ENCODE measurements around the gene ADGRA3. TPM values are rescaled to one million over a fixed set of nuclear protein-coding genes. Genes with fewer than 3 reads are reported as not detected.

The ADGRA3 gene
- total RNA-seq, 2 experiments from 2014 or later = not detected

- no peaks in the 10 kb centered on the region for H3K9me3 ChIP-seq (ENCODE audit: low read length)
- no peaks in the 10 kb centered on the region for H3K36me3 ChIP-seq (ENCODE audit: insufficient read depth, low read length)
- ChIA-PET POLR2A (no interaction called here), CTCF (ENCODE audit: unreplicated experiment) (no interaction called here)
- no peaks in the 10 kb centered on the region for H3K4me1 ChIP-seq (ENCODE audit: insufficient read depth, low read length, poor library complexity, severe bottlenecking)
- H3K4me3 ChIP-seq (ENCODE audit: low read depth, low read length, poor library complexity, severe bottlenecking) = no peak overlapping the region
- no peaks in the 10 kb centered on the region for H4K20me1 ChIP-seq (ENCODE audit: insufficient read depth, low read length)
- no peak overlapping the region for H3K4me2 ChIP-seq (ENCODE audit: low read length)
- no peak for DNase-seq (ENCODE audit: low spot score)
- no peak overlapping the region for H2AFZ ChIP-seq (ENCODE audit: low read length)
- H3K9me2 ChIP-seq (ENCODE audit: insufficient read depth, low read length) = no peaks in the 10 kb centered on the region
- TF ChIP-seq CTCF (conservative IDR thresholded peaks at IDR 0.05; ENCODE audit: low read length) = no peak
- no peak for TF ChIP-seq EZH2phosphoT487 (IDR thresholded peaks at IDR 0.05; ENCODE audit: borderline replicate concordance, low read depth, low read length)
- intact Hi-C loops (cut with micrococcal nuclease; ENCODE audit: unreplicated experiment) = no loop called here
- no peaks in the 10 kb centered on the region for H3K79me2 ChIP-seq (ENCODE audit: insufficient read depth, low read depth, low read length)
- BruUV-seq (replicated peaks) = no TSS peak
- no peak overlapping the region for H3K27ac ChIP-seq (ENCODE audit: low read depth, low read length, poor library complexity, severe bottlenecking)
Observed at GRCh38 chr4:22504447-22504846, 11.4 kb downstream of the ADGRA3 start.

DNA sequence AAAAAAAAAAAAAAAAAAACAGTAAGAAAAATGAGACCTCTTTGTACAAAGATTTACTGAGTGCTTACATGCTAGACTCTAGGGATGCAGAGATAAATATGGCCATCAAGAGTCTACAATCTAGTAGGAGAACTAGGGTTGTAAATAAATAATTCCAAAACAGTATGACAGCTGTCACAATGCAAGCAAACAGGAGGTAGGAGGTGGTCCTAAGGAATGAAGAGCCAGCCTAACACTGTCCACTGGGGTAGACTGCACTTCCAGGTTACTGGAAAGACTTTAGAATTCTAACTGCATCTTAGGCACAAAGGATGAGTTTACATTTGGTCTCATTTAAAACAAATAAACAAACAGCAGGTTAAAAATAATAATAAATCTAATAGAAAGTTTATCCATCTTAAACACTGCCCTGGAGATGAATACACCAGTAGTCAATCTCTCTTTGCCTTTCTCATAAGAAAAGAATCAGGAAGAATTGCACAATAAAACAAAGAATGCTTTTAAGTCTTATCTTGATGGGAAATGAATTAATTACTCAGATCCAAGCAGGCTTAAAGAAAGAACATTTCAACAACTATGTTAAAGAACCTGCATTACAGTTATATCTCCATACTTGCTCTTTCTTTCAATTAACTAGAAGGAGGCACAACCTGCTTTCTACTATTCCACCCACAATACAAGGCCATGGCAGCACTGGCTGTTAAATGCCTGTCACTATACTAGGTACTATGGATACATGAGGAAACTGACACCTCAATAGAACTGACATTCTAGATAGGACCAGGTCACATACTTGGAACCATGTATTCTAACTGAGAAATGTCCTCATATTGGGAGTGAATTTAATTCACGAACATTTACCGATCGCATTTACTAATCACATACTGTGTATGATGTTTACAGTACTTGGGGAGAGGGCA lies 12.7 kb downstream of the ADGRA3 start:
- BruUV-seq (replicated peaks) = no TSS peak
- ChIA-PET CTCF (ENCODE audit: unreplicated experiment) (no interaction called here), POLR2A (no interaction called here)
- TF ChIP-seq CTCF (conservative IDR thresholded peaks at IDR 0.05; ENCODE audit: low read length) = no peak
- no peak for TF ChIP-seq EZH2phosphoT487 (IDR thresholded peaks at IDR 0.05; ENCODE audit: borderline replicate concordance, low read depth, low read length)
- Histone ChIP-seq H3K36me3 (ENCODE audit: insufficient read depth, low read length) (no peaks in the 10 kb centered on the region), H3K4me1 (ENCODE audit: insufficient read depth, low read length, poor library complexity, severe bottlenecking) (no peaks in the 10 kb centered on the region), H3K9me3 (ENCODE audit: low read length) (no peaks in the 10 kb centered on the region), H3K9me2 (ENCODE audit: insufficient read depth, low read length) (no peaks in the 10 kb centered on the region), H3K4me3 (ENCODE audit: low read depth, low read length, poor library complexity, severe bottlenecking) (no peak overlapping the region), H3K4me2 (ENCODE audit: low read length) (no peak overlapping the region), H3K79me2 (ENCODE audit: insufficient read depth, low read depth, low read length) (no peaks in the 10 kb centered on the region), H2AFZ (ENCODE audit: low read length) (no peak overlapping the region), H3K27ac (ENCODE audit: low read depth, low read length, poor library complexity, severe bottlenecking) (no peak overlapping the region), H4K20me1 (ENCODE audit: insufficient read depth, low read length) (no peaks in the 10 kb centered on the region)
- DNase-seq (ENCODE audit: low spot score) = no peak
- intact Hi-C loops (cut with micrococcal nuclease; ENCODE audit: unreplicated experiment) = no loop called here

DNA sequence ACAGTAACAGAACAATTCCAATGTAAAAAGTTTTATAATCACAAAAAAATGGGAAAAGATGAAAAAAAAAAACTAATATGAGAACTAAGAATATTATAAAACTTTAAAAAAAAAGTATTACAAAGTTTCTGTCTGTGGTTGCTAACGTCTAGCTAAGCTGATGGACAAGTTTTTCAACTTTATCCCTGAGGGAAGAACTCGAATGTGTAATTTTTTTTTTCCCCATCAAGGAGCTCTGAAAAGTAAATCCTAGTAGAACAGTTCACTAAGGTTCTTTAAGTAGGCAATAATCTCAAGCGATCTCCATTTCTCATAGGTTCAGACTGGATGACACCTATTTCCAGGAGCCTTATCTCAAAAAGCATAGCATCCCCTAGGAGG lies 14.2 kb downstream of the ADGRA3 start:
- CTCF ChIA-PET (ENCODE audit: unreplicated experiment) = no interaction called here
- DNase-seq (ENCODE audit: low spot score) = no peak
- intact Hi-C loops (cut with micrococcal nuclease; ENCODE audit: unreplicated experiment) = no loop called here
- Histone ChIP-seq H3K9me2 (ENCODE audit: insufficient read depth, low read length) (no peaks in the 10 kb centered on the region), H3K79me2 (ENCODE audit: insufficient read depth, low read depth, low read length) (no peaks in the 10 kb centered on the region), H3K36me3 (ENCODE audit: insufficient read depth, low read length) (no peaks in the 10 kb centered on the region), H3K4me1 (ENCODE audit: insufficient read depth, low read length, poor library complexity, severe bottlenecking) (no peaks in the 10 kb centered on the region), H4K20me1 (ENCODE audit: insufficient read depth, low read length) (no peaks in the 10 kb centered on the region), H3K9me3 (ENCODE audit: low read length) (no peaks in the 10 kb centered on the region), H3K4me2 (ENCODE audit: low read length) (no peak overlapping the region), H3K27ac (ENCODE audit: low read depth, low read length, poor library complexity, severe bottlenecking) (no peak overlapping the region), H2AFZ (ENCODE audit: low read length) (no peak overlapping the region), H3K4me3 (ENCODE audit: low read depth, low read length, poor library complexity, severe bottlenecking) (no peak overlapping the region)
- BruUV-seq (replicated peaks) = no TSS peak
- POLR2A ChIA-PET = no interaction called here
- TF ChIP-seq CTCF (conservative IDR thresholded peaks at IDR 0.05; ENCODE audit: low read length) (no peak), EZH2phosphoT487 (IDR thresholded peaks at IDR 0.05; ENCODE audit: borderline replicate concordance, low read depth, low read length) (no peak)

Measured in OCI-LY7 (cell line).